ENCODE measurements around the gene PMAIP1.

The PMAIP1 gene

DNA sequence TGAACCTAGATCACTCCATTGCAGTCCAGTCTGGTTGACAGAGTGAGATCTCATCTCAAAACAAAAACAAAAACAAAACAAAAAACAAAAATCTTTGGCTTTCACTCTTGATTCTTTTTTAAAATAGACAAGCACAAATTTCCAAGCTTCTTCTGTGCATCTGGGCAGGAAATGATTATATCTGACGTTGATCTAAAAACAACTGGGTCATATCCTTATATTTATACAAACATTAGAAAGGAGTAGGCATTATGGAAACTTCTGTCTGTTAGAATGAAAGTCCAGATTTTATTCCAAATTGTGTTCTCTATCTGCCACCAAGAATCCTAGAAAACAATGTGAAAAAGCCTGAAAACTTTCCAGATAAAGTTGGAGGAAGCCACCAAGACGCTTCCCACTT, 26.2 kb upstream of the PMAIP1 start:
- H3K4ac ChIP-seq (ENCODE audit: low read depth, low read length) = no peak overlapping the region

GRCh38 chr18:59874166-59874565, 25.6 kb upstream of the PMAIP1 start:
- Histone ChIP-seq H2BK12ac (ENCODE audit: low read length) (no peak overlapping the region), H2BK5ac (ENCODE audit: low read depth, low read length, poor library complexity) (no peak overlapping the region), H3K4me2 (ENCODE audit: low read length) (no peak overlapping the region), H2AFZ (ENCODE audit: insufficient read depth, low read length, poor library complexity) (no peak overlapping the region), H4K12ac (ENCODE audit: low read depth, low read length) (no peak overlapping the region), H3K36me3 (ENCODE audit: control insufficient read depth in 1 of 2, insufficient read depth in 2 of 2, low read length in 2 of 2) (no peaks in the 10 kb centered on the region), H3K4me3 (ENCODE audit: low read depth, low read length) (no peak overlapping the region), H3K79me2 (ENCODE audit: control insufficient read depth, insufficient read depth, low read length, poor library complexity) (no peaks in the 10 kb centered on the region), H2BK120ac (ENCODE audit: insufficient read depth, low read length, poor library complexity) (no peak overlapping the region), H3K27ac (ENCODE audit: low read depth, low read length) (no peak overlapping the region), H3K18ac (ENCODE audit: low read length) (no peak overlapping the region), H3K79me1 (ENCODE audit: low read length) (peaks cover 2% of the 10 kb centered on the region), H4K8ac (ENCODE audit: low read depth, low read length) (no peak overlapping the region), H3K23ac (ENCODE audit: low read length) (no peak overlapping the region), H3K14ac (ENCODE audit: low read length) (no peak overlapping the region), H3K4ac (ENCODE audit: low read depth, low read length) (no peak overlapping the region), H4K91ac (ENCODE audit: low read depth, low read length) (no peak overlapping the region), H3K27me3 (ENCODE audit: insufficient read depth, low read length) (no peaks in the 10 kb centered on the region), H2AK5ac (ENCODE audit: low read length) (no peak overlapping the region), H3K9me3 (ENCODE audit: insufficient read depth, low read depth, low read length) (no peaks in the 10 kb centered on the region), H3K4me1 (ENCODE audit: control insufficient read depth in 1 of 2, insufficient read depth in 2 of 2, low read length in 2 of 2) (peaks cover 2 to 3% of the 10 kb centered on the region in 2 experiments), H3K9ac (ENCODE audit: low read length) (no peak overlapping the region)
- no CpG with 5 or more reads among the region's 7 CpGs for WGBS (ENCODE audit: extremely low coverage, insufficient coverage, insufficient read length)
- DNase-seq = peak; percentile 45 to 83

More for the DNA sequence above, 26.2 kb upstream of the PMAIP1 start:
- H2AK5ac ChIP-seq (ENCODE audit: low read length) = no peak overlapping the region
- H3K27me3 ChIP-seq (ENCODE audit: insufficient read depth, low read length) = no peaks in the 10 kb centered on the region
- H3K9ac ChIP-seq (ENCODE audit: low read length) = no peak overlapping the region
- H4K91ac ChIP-seq (ENCODE audit: low read depth, low read length) = peak overlapping the region; percentile 28
- H4K8ac ChIP-seq (ENCODE audit: low read depth, low read length) = peak overlapping the region; percentile 28
- no peaks in the 10 kb centered on the region for H3K79me2 ChIP-seq (ENCODE audit: control insufficient read depth, insufficient read depth, low read length, poor library complexity)
- no peak overlapping the region for H3K27ac ChIP-seq (ENCODE audit: low read depth, low read length)
- peak overlapping the region; percentile 71 for H2BK12ac ChIP-seq (ENCODE audit: low read length)
- WGBS (ENCODE audit: extremely low coverage, insufficient coverage, insufficient read length) = no CpG with 5 or more reads among the region's 2 CpGs
- no peak overlapping the region for H3K4me3 ChIP-seq (ENCODE audit: low read depth, low read length)
- H2BK5ac ChIP-seq (ENCODE audit: low read depth, low read length, poor library complexity) = peak overlapping the region; percentile 40
- H3K9me3 ChIP-seq (ENCODE audit: insufficient read depth, low read depth, low read length) = no peaks in the 10 kb centered on the region
- no peak overlapping the region for H3K4me2 ChIP-seq (ENCODE audit: low read length)
- H3K79me1 ChIP-seq (ENCODE audit: low read length) = peaks cover 2% of the 10 kb centered on the region
- peak overlapping the region; percentile 80 for H2BK120ac ChIP-seq (ENCODE audit: insufficient read depth, low read length, poor library complexity)
- no peak overlapping the region for H4K12ac ChIP-seq (ENCODE audit: low read depth, low read length)
- H3K14ac ChIP-seq (ENCODE audit: low read length) = no peak overlapping the region
- DNase-seq = no peak
- peaks cover 2 to 3% of the 10 kb centered on the region in 2 experiments for H3K4me1 ChIP-seq (ENCODE audit: control insufficient read depth in 1 of 2, insufficient read depth in 2 of 2, low read length in 2 of 2)
- H3K23ac ChIP-seq (ENCODE audit: low read length) = no peak overlapping the region
- H3K18ac ChIP-seq (ENCODE audit: low read length) = peak overlapping the region; percentile 45
- no peak overlapping the region for H2AFZ ChIP-seq (ENCODE audit: insufficient read depth, low read length, poor library complexity)
- no peaks in the 10 kb centered on the region for H3K36me3 ChIP-seq (ENCODE audit: control insufficient read depth in 1 of 2, insufficient read depth in 2 of 2, low read length in 2 of 2)

GRCh38 chr18:59876310-59876626, 23.5 kb upstream of the PMAIP1 start:
- Histone ChIP-seq H2BK5ac (ENCODE audit: low read depth, low read length, poor library complexity) (no peak overlapping the region), H3K18ac (ENCODE audit: low read length) (no peak overlapping the region), H4K91ac (ENCODE audit: low read depth, low read length) (no peak overlapping the region), H4K12ac (ENCODE audit: low read depth, low read length) (no peak overlapping the region), H3K79me1 (ENCODE audit: low read length) (peaks cover 2% of the 10 kb centered on the region), H3K14ac (ENCODE audit: low read length) (no peak overlapping the region), H3K4me2 (ENCODE audit: low read length) (no peak overlapping the region), H3K4me1 (ENCODE audit: control insufficient read depth in 1 of 2, insufficient read depth in 2 of 2, low read length in 2 of 2) (peaks cover 2 to 3% of the 10 kb centered on the region in 2 experiments), H2BK12ac (ENCODE audit: low read length) (no peak overlapping the region), H3K9ac (ENCODE audit: low read length) (no peak overlapping the region), H3K79me2 (ENCODE audit: control insufficient read depth, insufficient read depth, low read length, poor library complexity) (no peaks in the 10 kb centered on the region), H2AFZ (ENCODE audit: insufficient read depth, low read length, poor library complexity) (no peak overlapping the region), H2BK120ac (ENCODE audit: insufficient read depth, low read length, poor library complexity) (no peak overlapping the region), H3K27ac (ENCODE audit: low read depth, low read length) (no peak overlapping the region), H3K27me3 (ENCODE audit: insufficient read depth, low read length) (no peaks in the 10 kb centered on the region), H3K4me3 (ENCODE audit: low read depth, low read length) (no peak overlapping the region), H3K9me3 (ENCODE audit: insufficient read depth, low read depth, low read length) (no peaks in the 10 kb centered on the region), H3K4ac (ENCODE audit: low read depth, low read length) (no peak overlapping the region), H3K23ac (ENCODE audit: low read length) (no peak overlapping the region), H4K8ac (ENCODE audit: low read depth, low read length) (no peak overlapping the region), H2AK5ac (ENCODE audit: low read length) (no peak overlapping the region), H3K36me3 (ENCODE audit: control insufficient read depth in 1 of 2, insufficient read depth in 2 of 2, low read length in 2 of 2) (no peaks in the 10 kb centered on the region)
- WGBS (ENCODE audit: extremely low coverage, insufficient coverage, insufficient read length) = no CpG with 5 or more reads among the region's 3 CpGs
- DNase-seq = no peak

- Histone ChIP-seq H3K14ac (ENCODE audit: low read length) (no peak overlapping the region), H4K12ac (ENCODE audit: low read depth, low read length) (no peak overlapping the region), H2BK5ac (ENCODE audit: low read depth, low read length, poor library complexity) (no peak overlapping the region), H2AK5ac (ENCODE audit: low read length) (no peak overlapping the region), H3K4me1 (ENCODE audit: control insufficient read depth in 1 of 2, insufficient read depth in 2 of 2, low read length in 2 of 2) (peaks cover 4 to 7% of the 10 kb centered on the region in 2 experiments), H3K27ac (ENCODE audit: low read depth, low read length) (no peak overlapping the region), H3K18ac (ENCODE audit: low read length) (no peak overlapping the region), H3K4me3 (ENCODE audit: low read depth, low read length) (no peak overlapping the region), H3K4me2 (ENCODE audit: low read length) (no peak overlapping the region), H3K27me3 (ENCODE audit: insufficient read depth, low read length) (no peaks in the 10 kb centered on the region), H3K23ac (ENCODE audit: low read length) (no peak overlapping the region), H4K91ac (ENCODE audit: low read depth, low read length) (no peak overlapping the region), H2BK120ac (ENCODE audit: insufficient read depth, low read length, poor library complexity) (no peak overlapping the region), H3K79me1 (ENCODE audit: low read length) (peaks cover 2% of the 10 kb centered on the region), H2BK12ac (ENCODE audit: low read length) (no peak overlapping the region), H3K79me2 (ENCODE audit: control insufficient read depth, insufficient read depth, low read length, poor library complexity) (no peaks in the 10 kb centered on the region), H3K9ac (ENCODE audit: low read length) (no peak overlapping the region), H3K36me3 (ENCODE audit: control insufficient read depth in 1 of 2, insufficient read depth in 2 of 2, low read length in 2 of 2) (no peaks in the 10 kb centered on the region), H3K9me3 (ENCODE audit: insufficient read depth, low read depth, low read length) (no peaks in the 10 kb centered on the region), H3K4ac (ENCODE audit: low read depth, low read length) (no peak overlapping the region), H4K8ac (ENCODE audit: low read depth, low read length) (no peak overlapping the region), H2AFZ (ENCODE audit: insufficient read depth, low read length, poor library complexity) (no peak overlapping the region)
- WGBS (ENCODE audit: extremely low coverage, insufficient coverage, insufficient read length) = no CpG with 5 or more reads among the region's 1 CpG
- peak in 1 of 2 donors; percentile 13 for DNase-seq
These were observed 22.4 kb upstream of the PMAIP1 start for GRCh38 chr18:59877361-59877760.
